UCSD-AML1 (cell line): ENCODE results near the gene ILKAP.

Source experiments
- DNase-seq: peaks from one replicate; lab custom pipeline; 2025; ENCODE audit not compliant: unreplicated experiment; lab: John Stamatoyannopoulos, UW

Gene ILKAP

DNA sequence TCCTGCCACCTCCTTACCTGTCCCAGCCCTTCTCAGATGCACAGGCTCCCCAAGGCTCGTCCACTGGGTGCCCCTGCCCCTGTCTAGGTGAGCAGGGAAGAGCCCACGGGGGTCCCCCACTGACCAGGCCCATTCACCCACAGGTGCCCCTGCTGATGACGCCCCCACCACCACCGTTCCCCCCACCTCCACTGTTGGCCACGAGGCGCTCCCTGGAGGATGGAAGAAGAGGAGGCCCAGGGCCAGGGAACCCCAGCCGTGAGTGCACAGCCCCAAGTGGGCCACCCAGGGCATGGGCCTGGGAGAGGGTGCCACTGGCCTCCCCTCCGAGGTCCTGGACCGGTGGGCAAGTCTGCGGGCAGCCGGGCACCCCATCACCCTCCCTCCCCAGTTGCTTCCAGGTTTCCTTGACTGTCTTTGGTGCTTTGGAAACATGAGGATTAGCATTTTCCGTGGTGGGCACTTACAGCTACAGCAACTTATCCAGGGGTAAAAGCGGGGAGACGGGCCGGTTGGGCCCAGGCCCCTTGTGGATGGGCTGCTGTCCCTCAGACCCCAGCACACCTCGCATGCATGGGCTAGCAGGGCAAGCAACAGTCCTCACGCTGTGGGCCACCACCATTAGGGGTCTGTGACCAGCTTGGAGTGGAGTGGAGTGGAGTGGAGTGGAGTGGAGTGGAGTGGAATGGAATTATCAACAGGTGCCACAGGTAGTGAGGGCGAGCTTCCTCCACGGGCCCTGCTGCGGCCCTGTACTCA, 78.2 kb downstream of the ILKAP start:
- no peak for DNase-seq

DNA sequence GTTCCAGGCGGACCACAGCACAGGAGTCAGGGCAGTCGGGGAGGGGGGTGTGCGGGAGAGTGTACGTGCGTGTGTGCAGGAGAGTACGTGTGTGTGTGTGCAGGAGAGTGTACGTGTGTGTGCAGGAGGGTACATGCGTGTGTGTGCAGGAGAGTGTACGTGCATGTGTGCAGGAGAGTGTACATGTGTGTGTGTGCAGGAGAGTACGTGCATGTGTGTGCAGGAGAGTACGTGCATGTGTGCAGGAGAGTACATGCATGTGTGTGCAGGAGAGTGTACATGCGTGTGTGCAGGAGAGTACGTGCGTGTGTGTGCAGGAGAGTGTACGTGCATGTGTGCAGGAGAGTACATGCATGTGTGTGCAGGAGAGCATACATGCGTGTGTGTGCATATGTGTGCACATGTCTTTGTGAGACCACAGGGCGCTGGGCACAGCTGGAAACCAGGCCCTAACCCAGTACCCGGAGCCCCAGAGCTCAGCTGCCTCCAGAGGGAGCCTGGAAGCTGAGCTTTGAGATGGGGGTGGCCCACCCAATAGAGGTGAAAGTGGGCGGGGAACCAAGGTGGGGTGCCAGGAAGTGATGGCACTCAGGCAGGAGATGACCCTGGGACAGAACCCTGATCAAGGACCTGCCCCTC, 78.9 kb downstream of the ILKAP start:
- no peak for DNase-seq

DNA sequence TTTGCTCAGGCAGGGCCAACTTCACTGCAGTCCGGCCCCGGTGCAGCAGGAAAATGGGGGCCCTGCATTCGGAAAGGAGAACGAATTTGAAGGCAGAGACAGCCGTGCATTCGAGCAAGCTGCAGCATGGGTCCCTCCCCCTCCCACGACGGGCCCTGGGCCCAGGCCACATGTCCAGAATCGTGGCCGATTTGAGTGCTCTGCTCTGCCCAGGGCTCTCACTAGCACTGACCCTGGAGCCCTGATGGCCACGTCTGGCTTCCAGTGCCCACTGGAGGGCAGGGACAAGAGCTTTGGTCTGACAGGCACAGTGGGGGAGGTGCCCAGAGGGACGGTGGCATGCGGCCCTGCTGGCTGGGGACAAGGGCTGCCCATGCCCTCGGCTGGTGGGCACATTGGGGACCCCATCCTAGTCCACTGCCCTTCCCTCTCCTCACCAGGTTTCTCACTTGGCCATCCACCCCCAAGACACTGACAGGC, 79.5 kb downstream of the ILKAP start:
- DNase-seq: no peak

DNA sequence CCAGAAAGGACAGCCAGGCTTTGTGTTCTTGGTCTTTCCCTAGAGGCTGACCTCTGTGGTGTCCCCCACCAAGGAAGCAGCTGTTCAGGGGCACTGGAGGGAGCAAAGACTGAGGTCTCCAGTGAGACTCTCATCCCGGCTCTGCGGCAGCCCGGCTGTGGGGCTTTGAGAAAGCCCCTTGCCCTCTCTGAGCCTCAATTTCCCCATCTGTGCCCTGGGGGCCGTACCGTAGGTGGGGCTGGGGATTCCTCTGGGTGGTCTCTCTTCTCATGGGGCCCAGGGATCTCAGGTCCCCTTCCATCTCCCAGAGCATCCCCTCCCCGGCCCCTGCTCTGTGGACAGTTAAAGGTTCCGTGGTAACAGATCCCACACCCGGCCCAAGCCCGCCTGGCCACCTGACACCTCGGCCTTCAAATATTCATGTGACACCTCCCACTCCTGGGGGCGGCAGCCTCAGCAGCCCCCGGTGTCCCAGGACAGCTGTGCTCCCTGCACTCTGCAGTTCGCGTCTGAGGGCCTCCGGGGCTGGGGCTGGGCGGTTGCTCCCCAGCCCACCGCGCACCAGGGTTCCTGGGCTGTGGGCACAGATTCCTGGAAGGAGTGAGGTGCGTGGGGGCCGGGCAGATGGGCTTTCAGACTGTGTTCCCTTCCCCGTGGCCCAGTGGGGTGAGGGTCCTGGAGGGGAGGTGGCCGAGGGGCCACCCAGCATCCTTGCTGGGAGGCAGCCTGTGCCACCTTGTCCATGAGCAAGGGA, 80.1 kb downstream of the ILKAP start:
- DNase-seq: no peak

DNA sequence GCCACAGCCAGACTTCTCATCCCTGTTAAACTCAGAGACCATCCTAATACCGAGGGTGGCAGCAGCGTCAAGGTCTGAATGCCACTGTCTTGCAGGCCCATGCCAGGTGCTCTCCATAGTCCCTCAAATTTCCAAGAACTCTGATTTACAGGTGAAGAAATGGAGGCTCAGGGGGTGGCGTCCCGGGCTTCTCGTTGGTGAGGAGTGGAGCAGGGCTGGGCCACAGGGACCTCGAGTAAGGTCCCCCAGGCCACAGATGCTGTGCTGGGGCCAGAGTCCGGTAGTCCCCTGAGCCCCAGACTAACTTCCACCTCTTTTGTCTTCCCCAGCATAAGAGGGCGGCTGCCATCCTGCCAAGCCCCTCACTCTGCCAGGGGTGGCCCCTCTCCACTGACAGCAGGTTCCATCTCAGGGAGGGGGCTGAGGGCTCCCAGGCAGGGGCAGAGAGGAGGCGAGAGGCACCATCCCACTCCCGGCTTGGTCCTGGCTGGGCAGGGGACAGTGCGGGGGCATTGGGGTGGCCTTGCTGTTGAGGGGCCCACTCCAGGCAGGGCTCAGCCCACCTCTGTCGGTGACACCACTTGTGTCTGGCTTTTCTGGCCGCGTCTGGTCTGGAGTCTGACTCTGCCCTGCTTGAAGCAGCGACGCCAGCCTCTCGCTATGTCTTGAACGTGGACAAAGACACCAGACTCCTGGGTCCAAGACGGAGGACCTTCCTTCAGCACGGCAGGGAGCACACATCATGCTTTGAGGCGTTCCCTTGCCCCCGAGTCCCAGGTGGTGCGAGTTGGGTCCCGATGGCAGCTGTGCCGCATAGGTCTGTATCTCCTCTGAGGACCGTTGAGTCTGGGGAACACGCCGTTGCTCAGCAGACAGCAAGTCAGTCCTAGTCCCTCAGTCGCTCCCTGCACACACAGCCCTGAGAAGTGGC, 80.9 kb downstream of the ILKAP start:
- no peak for DNase-seq

DNA sequence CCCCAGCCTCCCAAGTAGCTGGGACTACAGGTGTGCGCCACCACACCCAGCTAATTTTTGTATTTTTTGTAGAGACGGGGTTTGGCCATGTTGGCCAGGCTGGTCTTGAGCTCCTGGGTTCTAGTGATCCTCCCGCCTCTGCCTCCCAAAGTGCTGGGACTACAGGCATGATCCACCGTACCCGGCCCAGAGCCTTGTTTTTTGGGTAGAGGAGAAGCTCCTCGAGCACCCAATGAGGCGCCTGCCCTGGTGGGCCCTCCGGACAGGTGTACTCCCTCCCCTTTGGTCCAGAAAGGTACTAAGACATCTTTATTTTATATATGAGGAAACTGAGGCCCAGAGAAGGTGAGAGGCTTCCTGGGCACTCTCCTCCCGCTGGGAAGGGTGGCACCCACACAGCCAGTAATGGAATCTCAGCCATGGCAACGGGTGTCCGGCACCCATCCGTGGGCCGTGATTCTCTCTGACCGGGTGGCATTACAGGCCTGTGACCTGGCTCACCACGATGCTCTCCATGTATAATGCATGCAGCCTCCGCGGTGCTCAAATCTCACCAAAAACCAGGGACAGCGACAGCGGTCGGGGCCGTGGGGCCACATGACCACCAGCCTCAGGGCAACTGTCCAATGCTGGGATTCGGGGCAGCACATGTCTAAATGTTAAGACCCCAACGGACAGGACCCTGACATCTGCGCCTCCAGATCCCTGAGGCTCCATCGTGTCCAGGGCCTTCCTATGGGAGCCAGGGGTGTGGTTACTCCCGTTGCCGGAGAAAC, 81.8 kb downstream of the ILKAP start:
- no peak for DNase-seq

DNA sequence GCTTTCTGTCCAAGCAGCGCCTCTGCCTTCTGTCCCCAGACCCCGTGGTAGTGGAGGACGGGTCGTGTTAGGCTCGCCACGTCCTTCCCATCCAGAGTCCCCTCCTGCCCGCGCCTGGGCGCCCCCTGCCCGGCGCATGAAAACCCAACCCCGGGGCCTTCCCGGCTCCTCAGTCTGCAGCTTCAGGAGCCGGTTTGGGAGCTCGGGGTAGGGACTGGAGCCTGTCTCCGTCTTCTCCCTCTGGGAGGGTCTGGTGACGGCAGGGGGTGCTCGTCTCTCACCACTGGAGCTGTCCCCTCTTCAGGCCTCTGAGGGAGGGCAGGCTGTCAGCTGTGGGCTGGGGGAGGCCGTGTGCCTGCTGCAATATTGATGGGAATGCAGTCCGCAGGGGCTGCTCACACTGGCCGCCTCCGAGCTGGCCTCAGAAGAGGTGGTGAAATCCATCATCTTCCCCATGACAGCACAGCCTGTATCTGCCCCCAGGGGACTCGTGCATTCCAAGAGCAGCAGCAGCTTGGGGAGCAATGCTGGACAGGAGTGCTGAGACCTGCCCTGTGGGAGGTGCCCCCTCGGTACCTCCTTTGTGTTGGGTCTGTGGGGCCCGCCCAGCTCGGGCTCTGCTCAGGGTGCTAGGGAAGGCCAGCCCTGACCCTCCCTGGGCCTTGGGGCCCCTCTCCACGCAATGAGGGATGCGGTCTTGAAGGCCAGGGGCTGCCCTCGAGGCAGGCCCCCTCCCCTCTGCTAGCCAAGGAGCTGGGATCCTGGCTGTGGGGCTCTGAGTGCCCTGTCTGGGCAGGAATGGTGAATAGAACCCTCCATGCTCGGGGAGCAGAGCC, 82.8 kb downstream of the ILKAP start:
- no peak for DNase-seq
